Superior temporal gyrus (tissue), 1 donor: ENCODE results near the gene MRM3.
"Not testable (repeated sequence)": the region's sequence is repeated elsewhere in the genome, so short reads cannot be mapped to it uniquely, and the experiment has no call there.

ENCODE experiments used
- DNase-seq: peaks from one replicate; pipeline ENCODE4 v3.0.0-alpha.2; 2016; ENCODE audit errors: extremely low spot score

MRM3 gene

GRCh38 chr17:796609-797008 lies 14.5 kb downstream of the MRM3 start:
- DNase-seq = no peak

- DNase-seq = no peak
Measured at GRCh38 chr17:797236-797840, 15.2 kb downstream of the MRM3 start.

GRCh38 chr17:798246-798645 lies 16.1 kb downstream of the MRM3 start:
- no peak for DNase-seq

GRCh38 chr17:799261-799660 lies 17.1 kb downstream of the MRM3 start:
- no peak for DNase-seq

- no peak for DNase-seq
Measured at GRCh38 chr17:800446-801242, 18.5 kb downstream of the MRM3 start.

- no peak for DNase-seq
Measured at GRCh38 chr17:801660-802059, 19.5 kb downstream of the MRM3 start.

GRCh38 chr17:802481-802880 lies 20.3 kb downstream of the MRM3 start:
- DNase-seq = no peak

GRCh38 chr17:802901-803881 lies 21.0 kb downstream of the MRM3 start:
- DNase-seq = no peak

GRCh38 chr17:804541-805435 lies 22.6 kb downstream of the MRM3 start:
- no peak for DNase-seq

GRCh38 chr17:805886-806285 lies 23.7 kb downstream of the MRM3 start:
- DNase-seq = not testable (repeated sequence)

GRCh38 chr17:806346-806745 lies 24.2 kb downstream of the MRM3 start:
- DNase-seq = no peak

GRCh38 chr17:806781-807522 lies 24.8 kb downstream of the MRM3 start:
- DNase-seq = no peak

GRCh38 chr17:807523-808294 lies 25.6 kb downstream of the MRM3 start:
- DNase-seq = no peak

GRCh38 chr17:811051-811784 lies 29.1 kb downstream of the MRM3 start:
- DNase-seq = no peak

- no peak for DNase-seq
Measured at GRCh38 chr17:812638-813204, 30.6 kb downstream of the MRM3 start.

GRCh38 chr17:814371-814770 lies 32.2 kb downstream of the MRM3 start:
- DNase-seq = no peak

- no peak for DNase-seq
Measured at GRCh38 chr17:819251-819650, 37.1 kb downstream of the MRM3 start.

- DNase-seq = no peak
Measured at GRCh38 chr17:823501-823902, 41.3 kb downstream of the MRM3 start.

GRCh38 chr17:824378-824777 lies 42.2 kb downstream of the MRM3 start:
- no peak for DNase-seq
